Measurements from ENCODE around the gene TP53. TPM values are rescaled to one million over a fixed set of nuclear protein-coding genes. Genes with fewer than 3 reads are reported as not detected.

Gene TP53
- total and polyA plus RNA-seq, 10 of the 15 experiments (the other 5 are each of a cell fraction or from before 2014, with no cell fraction given) = 35.6 to 162 (median 75.9) TPM

GRCh38 chr17:7652388-7653356 is 34.6 kb downstream of the TP53 start:
- H3K79me2 ChIP-seq (ENCODE audit: control insufficient read depth, insufficient read depth, low read length) = no peaks in the 10 kb centered on the region
- H2AFZ ChIP-seq (ENCODE audit: control insufficient read depth, low read depth, low read length) = no peak overlapping the region
- no peak overlapping the region for H3K9ac ChIP-seq (ENCODE audit: control insufficient read depth, insufficient read depth, low read length)
- ChIA-PET RAD21 (ENCODE audit: unreplicated experiment) (no interaction called here), CTCF (no interaction called here), POLR2A (interaction anchor here (0.6 kb wide), 1 partner anchor 8 kb away, joined by 6 read pairs; no protein-coding TSS in a partner anchor), SMC1A (ENCODE audit: uncharacterized antibody, unreplicated experiment) (no interaction called here)
- no peaks in the 10 kb centered on the region for H3K36me3 ChIP-seq (ENCODE audit: control insufficient read depth in 2 of 2, insufficient read depth in 2 of 2, low read length in 1 of 2)
- no peak for TF ChIP-seq NRF1 (conservative IDR thresholded peaks at IDR 0.05; ENCODE audit: low read depth, low read length)
- peaks cover 5 to 11% of the 10 kb centered on the region in 2 experiments for H3K27me3 ChIP-seq (replicated peaks in 1 of 2; ENCODE audit: control insufficient read depth in 2 of 2, insufficient read depth in 2 of 2, low read length in 1 of 2)
- intact Hi-C loops (cut with micrococcal nuclease; ENCODE audit: unreplicated experiment) (no loop called here), in situ Hi-C loops (cut with MboI) (no loop called here)
- H3K4me1 ChIP-seq (ENCODE audit: control insufficient read depth, insufficient read depth, low read length) = peaks cover 3% of the 10 kb centered on the region; the same call in 1 of the 2 replicates
- no peak overlapping the region for H3K4me3 ChIP-seq
- no peaks in the 10 kb centered on the region for H4K20me1 ChIP-seq (ENCODE audit: control insufficient read depth, insufficient read depth)
- no TSS peak for BruUV-seq (replicated peaks)
- WGBS (ENCODE audit: insufficient coverage, insufficient replicate concordance, low lambda C conversion rate, missing lambda C conversion rate) = 46% methylated on average over 12 of the region's 12 CpGs
- no peak for FAIRE-seq
- H3K4me2 ChIP-seq (ENCODE audit: control insufficient read depth, insufficient read depth) = no peak overlapping the region
- H3K9me3 ChIP-seq (replicated peaks; ENCODE audit: control insufficient read depth, insufficient read depth, low read length) = no peaks in the 10 kb centered on the region
- DNase-seq (ENCODE audit: low read depth, low spot score) = no peak
- ATAC-seq = no peak
- no peak overlapping the region for H3K27ac ChIP-seq (ENCODE audit: control insufficient read depth, insufficient read depth)

- 10% methylated on average over 33 of the region's 54 CpGs for WGBS (ENCODE audit: insufficient coverage, insufficient replicate concordance, low lambda C conversion rate, missing lambda C conversion rate)
- BruUV-seq (replicated peaks) = no TSS peak
- Histone ChIP-seq H3K9ac (ENCODE audit: control insufficient read depth, insufficient read depth, low read length) (no peak overlapping the region), H3K4me1 (ENCODE audit: control insufficient read depth, insufficient read depth, low read length) (peaks cover 3% of the 10 kb centered on the region; the same call in 1 of the 2 replicates), H4K20me1 (ENCODE audit: control insufficient read depth, insufficient read depth) (no peaks in the 10 kb centered on the region), H3K27ac (ENCODE audit: control insufficient read depth, insufficient read depth) (no peak overlapping the region), H2AFZ (ENCODE audit: control insufficient read depth, low read depth, low read length) (no peak overlapping the region), H3K36me3 (ENCODE audit: control insufficient read depth in 2 of 2, insufficient read depth in 2 of 2, low read length in 1 of 2) (no peaks in the 10 kb centered on the region), H3K4me2 (ENCODE audit: control insufficient read depth, insufficient read depth) (no peak overlapping the region; the same call in 1 of the 2 replicates), H3K27me3 (replicated peaks in 1 of 2; ENCODE audit: control insufficient read depth in 2 of 2, insufficient read depth in 2 of 2, low read length in 1 of 2) (peaks cover 5 to 11% of the 10 kb centered on the region in 2 experiments), H3K4me3 (no peak overlapping the region), H3K79me2 (ENCODE audit: control insufficient read depth, insufficient read depth, low read length) (no peaks in the 10 kb centered on the region), H3K9me3 (replicated peaks; ENCODE audit: control insufficient read depth, insufficient read depth, low read length) (no peaks in the 10 kb centered on the region)
- in situ Hi-C loops (cut with MboI) = no loop called here
- POLR2A ChIA-PET = interaction anchor here (0.6 to 1.8 kb wide), 4 partner anchors 9 to 248 kb away, joined by 3 to 8 read pairs (median 6); partner anchors contain the start of gene TP53
- 0 out of 3 replicates have a peak, but pooled peaks of 1 of the 2 experiments have one; percentile 5 for TF ChIP-seq EGR1 (IDR thresholded peaks at IDR 0.05; ENCODE audit: borderline replicate concordance in 1 of 2, low read depth in 2 of 2, low read length in 2 of 2)
- peak; percentile 14 for TF ChIP-seq SUZ12 (IDR thresholded peaks at IDR 0.05; ENCODE audit: unreplicated experiment)
- no peak for TF ChIP-seq ELK1 (IDR thresholded peaks at IDR 0.05; ENCODE audit: low read depth, low read length)
- TF ChIP-seq GABPA (IDR thresholded peaks at IDR 0.05; ENCODE audit: low read depth) = no peak
- no peak for FAIRE-seq
- intact Hi-C loops (cut with micrococcal nuclease; ENCODE audit: unreplicated experiment) = no loop called here
- SMC1A ChIA-PET (ENCODE audit: uncharacterized antibody, unreplicated experiment) = no interaction called here
- no peak for DNase-seq (ENCODE audit: low read depth, low spot score)
- RAD21 ChIA-PET (ENCODE audit: unreplicated experiment) = interaction anchor here (0.9 kb wide), 1 partner anchor 35 kb away, joined by 3 read pairs; the partner anchor contains the start of gene TP53
- no peak for ATAC-seq
- CTCF ChIA-PET = interaction anchor here (0.6 to 1.2 kb wide), 3 partner anchors 9 to 1116 kb away, joined by 3 to 4 read pairs (median 3); no protein-coding TSS in a partner anchor
Measured at GRCh38 chr17:7651665-7652387, 35.5 kb downstream of the TP53 start.

Data from GM12878 (cell line).